K562 (cell line): ENCODE measurements around the gene GALNT15. TPM values are rescaled to one million over a fixed set of nuclear protein-coding genes. Genes with fewer than 3 reads are reported as not detected.

Experiments used
- ATF3 ChIP-seq, 2 experiments: fragments of 450-650 bp in 1 of 2; sonication (generic) in 1 of 2; formaldehyde crosslinking in 1 of 2; IDR thresholded peaks in 1 of 2; conservative IDR thresholded peaks in 1 of 2; 2 replicates each; pipeline versions ENCODE4 v1.6.1 to v1.8.1; 2016 to 2023; ENCODE audit warnings: mild to moderate bottlenecking in 2 of 2, moderate library complexity in 2 of 2, inconsistent platforms in 1 of 2, missing genetic modification reagents in 1 of 2
- CBX5 ChIP-seq: IDR thresholded peaks from 2 replicates; pipeline ENCODE4 v1.6.1; 2014; ENCODE audit warnings: low read depth, borderline replicate concordance
- FOXJ2 ChIP-seq: fragments of 200-800 bp; sonication (Bioruptor generic); IDR thresholded peaks from 2 replicates; pipeline ENCODE4 v1.6.1; 2016; ENCODE audit warnings: missing genetic modification characterization, missing compliant biosample characterization
- GTF2E2 ChIP-seq: fragments of 200-800 bp; sonication (Bioruptor generic); IDR thresholded peaks from 2 replicates; pipeline ENCODE4 v1.6.1; 2016; ENCODE audit warnings: missing genetic modification characterization, missing compliant biosample characterization
- HIVEP1 ChIP-seq: fragments of 250-450 bp; sonication (Bioruptor Pico); IDR thresholded peaks from 2 replicates; pipeline ENCODE4 v1.4.0; 2020; ENCODE audit warnings: mild to moderate bottlenecking
- KDM4B ChIP-seq, 2 experiments: fragments of 450-650 bp in 1 of 2; sonication (generic) in 1 of 2; IDR thresholded peaks; 2 replicates each; pipeline ENCODE4 v1.6.1; 2016 to 2017; ENCODE audit warnings: borderline replicate concordance in 2 of 2, antibody characterized with exemption in 1 of 2, low read depth in 1 of 2, mild to moderate bottlenecking in 1 of 2
- KLF1 ChIP-seq: fragments of 450-650 bp; IDR thresholded peaks from 2 replicates; pipeline ENCODE4 v1.6.1; 2016; ENCODE audit warnings: missing genetic modification characterization, missing compliant biosample characterization
- MCM2 ChIP-seq: fragments of 450-650 bp; IDR thresholded peaks from 2 replicates; pipeline ENCODE4 v1.6.1; 2017; ENCODE audit warnings: low read depth, mild to moderate bottlenecking
- NUFIP1 ChIP-seq: fragments of 450-650 bp; IDR thresholded peaks from 2 replicates; pipeline ENCODE4 v1.6.1; 2018; ENCODE audit not compliant: partially characterized antibody
- PRMT5 ChIP-seq: sonication (generic); formaldehyde crosslinking; IDR thresholded peaks from 2 replicates; pipeline ENCODE4 v1.5.0; 2020; ENCODE audit warnings: missing genetic modification reagents
- PTRF ChIP-seq: fragments of 450-650 bp; IDR thresholded peaks from 2 replicates; pipeline ENCODE4 v1.6.1; 2016; ENCODE audit warnings: mild to moderate bottlenecking, missing genetic modification characterization, missing compliant biosample characterization
- RHOXF2B ChIP-seq: fragments of 250-450 bp; sonication (Bioruptor Pico); conservative IDR thresholded peaks from 2 replicates; pipeline ENCODE4 v1.5.1; 2021
- SP2 ChIP-seq: IDR thresholded peaks from 2 replicates; pipeline ENCODE4 v1.6.1; 2011; ENCODE audit warnings: mild to moderate bottlenecking, low read depth, low read length, moderate library complexity; ENCODE audit not compliant: poor library complexity, severe bottlenecking; ENCODE audit errors: extremely low read depth
- TRIM24 ChIP-seq, 2 experiments: fragments of 450-650 bp; IDR thresholded peaks; 2 replicates each; pipeline ENCODE4 v1.6.1; 2016
- USF2 ChIP-seq: sonication (generic); formaldehyde crosslinking; IDR thresholded peaks from 2 replicates; pipeline ENCODE4 v1.5.0; 2020; ENCODE audit warnings: missing genetic modification reagents
- ZNF224 ChIP-seq: sonication (generic); formaldehyde crosslinking; IDR thresholded peaks from 2 replicates; pipeline ENCODE4 v1.8.0; 2022; ENCODE audit warnings: mild to moderate bottlenecking, missing genetic modification reagents
- ZNF263 ChIP-seq: sonication (generic); formaldehyde crosslinking; IDR thresholded peaks from 2 replicates; pipeline ENCODE4 v1.8.0; 2022; ENCODE audit warnings: mild to moderate bottlenecking, missing genetic modification reagents, borderline replicate concordance
- ZNF347 ChIP-seq: fragments of 450-650 bp; formaldehyde crosslinking; IDR thresholded peaks from 2 replicates; pipeline ENCODE4 v1.4.0; 2020; ENCODE audit warnings: low read depth, mild to moderate bottlenecking, moderate library complexity
- ZNF384 ChIP-seq: IDR thresholded peaks from 2 replicates; pipeline ENCODE4 v1.6.1; 2012; ENCODE audit warnings: low read depth, low read length, improper control_type of control experiment
- ZNF609 ChIP-seq: sonication (generic); formaldehyde crosslinking; IDR thresholded peaks from 2 replicates; pipeline ENCODE4 v1.8.1; 2023; ENCODE audit warnings: missing genetic modification reagents, mild to moderate bottlenecking, borderline replicate concordance
- ZNF639 ChIP-seq, 2 experiments: fragments of 200-800 bp in 1 of 2; sonication (Bioruptor generic) in 1 of 2; sonication (generic) in 1 of 2; formaldehyde crosslinking in 1 of 2; IDR thresholded peaks in 1 of 2; conservative IDR thresholded peaks in 1 of 2; 2 replicates each; pipeline versions ENCODE4 v1.5.0 to v1.6.1; 2016 to 2020; ENCODE audit warnings: missing compliant biosample characterization in 1 of 2, missing genetic modification characterization in 1 of 2, missing genetic modification reagents in 1 of 2
- ZNF696 ChIP-seq: fragments of 250-450 bp; sonication (Bioruptor Pico); conservative IDR thresholded peaks from 2 replicates; pipeline ENCODE4 v1.4.0; 2020; ENCODE audit warnings: mild to moderate bottlenecking, moderate library complexity
- polyA plus RNA-seq, 8 experiments: library from polyadenylated mRNA; depleted of rRNA in 4 of 8; stranded (reverse) in 5 of 8; unstranded in 3 of 8; fragments of >200 nt; fragmentation: Nextera tagmentation in 2 of 8; fragmentation: Illumina TruSeq in 1 of 8; extraction: Ambion mirVana in 2 of 8; extraction: Trizol in 1 of 8; gene quantifications; 2 replicates each; pipeline versions ENCODE4 v1.2.1 to v1.2.3, GENCODE V29; 2011 to 2014; ENCODE audit warnings: inconsistent platforms in 1 of 8, missing spikeins in 1 of 8
- total RNA-seq, 7 experiments: library from RNA; depleted of rRNA in 6 of 7; stranded (reverse); fragments of >200 nt in 6 of 7; fragmentation: Illumina TruSeq in 2 of 7; extraction: Trizol in 2 of 7; gene quantifications; 2 replicates each; pipeline versions ENCODE4 v1.2.1 to v1.2.3, GENCODE V29; 2011 to 2021; ENCODE audit warnings: low replicate concordance in 1 of 7

The GALNT15 gene
- total and polyA plus RNA-seq, 9 of the 15 experiments (the other 6 are each of a cell fraction or from before 2014, with no cell fraction given), result not detected

- TF ChIP-seq TRIM24 (IDR thresholded peaks at IDR 0.05) (no peak), KLF1 (tag) (no peak), ZNF347 (no peak), ATF3 (IDR thresholded peaks at IDR 0.05) (no peak), ATF3 (CRISPR knock-in tag; conservative IDR thresholded peaks at IDR 0.05) (no peak), ZNF696 (CRISPR knock-in tag) (no peak), SP2 (no peak), MCM2 (no peak), ZNF639 (CRISPR knock-in tag; conservative IDR thresholded peaks at IDR 0.05 in 1 of 2, IDR thresholded peaks at IDR 0.05 in 1 of 2) (no peak), ZNF609 (CRISPR knock-in tag) (0 out of 2 replicates have a peak, but pooled peaks have one; percentile 54), CBX5 (no peak), HIVEP1 (CRISPR knock-in tag) (no peak), ZNF224 (CRISPR knock-in tag) (0 out of 2 replicates have a peak, but pooled peaks have one; percentile 6), KDM4B (IDR thresholded peaks at IDR 0.05; ENCODE audit: borderline replicate concordance in 2 of 2, low read depth in 1 of 2) (no peak), RHOXF2B (CRISPR knock-in tag) (no peak), NUFIP1 (no peak), GTF2E2 (tag) (0 out of 2 replicates have a peak, but pooled peaks have one; percentile 1), FOXJ2 (tag) (no peak), USF2 (CRISPR knock-in tag) (no peak), PTRF (tag) (no peak), PRMT5 (CRISPR knock-in tag) (no peak), ZNF384 (no peak), ZNF263 (CRISPR knock-in tag) (no peak)
Observed at GRCh38 chr3:16265455-16265786, 90.9 kb downstream of the GALNT15 start (continued).
